Activated T-helper 1 cell treated with anti-CD3 and anti-CD28 coated beads, Interleukin-2, amount 50 U/mL, for 16 hours (primary cell): ENCODE data around the gene CEP83.

ENCODE experiments used
- DNase-seq, 2 donors: peaks; one replicate each; pipeline ENCODE4 v3.0.0-alpha.2; 2020; ENCODE audit warnings: low read depth in 1 of 2, low spot score in 1 of 2

The CEP83 gene

GRCh38 chr12:94272280-94272679, 187.4 kb downstream of the CEP83 start:
- DNase-seq, result no peak

DNA sequence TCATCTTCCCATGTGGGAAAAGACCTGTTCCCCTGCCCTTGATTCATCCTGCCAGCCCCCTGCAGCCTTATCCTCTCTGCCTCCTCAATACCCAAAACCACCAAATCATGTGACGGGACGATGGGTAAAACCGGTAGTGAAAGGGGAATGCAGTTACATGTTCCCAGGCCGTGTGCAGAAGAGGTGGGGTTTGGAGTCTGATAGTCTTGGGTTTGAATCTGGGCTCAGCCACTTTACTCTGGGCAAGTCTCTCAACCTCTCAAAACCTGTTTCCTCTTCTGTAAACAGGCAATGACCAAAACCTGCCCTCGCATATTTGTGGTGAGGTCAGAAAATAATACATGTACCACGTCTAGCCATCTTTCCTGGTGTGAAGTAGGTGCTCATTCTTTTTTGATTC, 188.3 kb downstream of the CEP83 start:
- DNase-seq, result no peak

DNA sequence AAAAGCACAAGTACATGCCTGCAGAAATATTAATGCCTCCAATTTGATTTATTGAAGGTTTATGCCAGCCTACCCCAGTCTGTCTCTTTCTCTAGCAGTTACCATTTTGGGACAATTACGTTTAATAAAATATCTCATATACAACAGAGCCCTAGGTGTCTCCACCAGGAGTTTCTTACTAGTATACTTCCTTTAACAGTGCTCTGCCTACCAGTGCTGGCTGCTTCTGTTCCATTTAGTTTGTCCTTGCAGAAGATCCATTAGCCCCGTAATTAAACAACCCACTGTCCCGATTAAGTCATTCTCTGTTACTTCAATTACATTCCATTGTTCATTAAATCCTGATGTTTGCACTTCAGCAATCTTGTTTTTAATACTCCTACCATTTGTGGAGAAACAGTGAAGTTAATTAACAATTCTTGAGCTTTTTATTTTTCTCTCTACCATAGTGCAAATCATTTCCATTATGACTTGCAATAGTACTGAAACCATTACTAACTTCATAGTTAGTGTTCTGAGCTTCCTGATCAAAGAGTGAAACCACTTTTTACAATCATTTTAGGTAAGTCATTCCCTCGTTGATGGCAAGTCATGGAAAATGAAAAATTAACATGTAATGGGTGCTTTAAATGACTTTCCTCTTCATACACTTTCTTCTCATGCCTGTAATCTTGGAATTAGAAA, 190.2 kb downstream of the CEP83 start:
- DNase-seq, result no peak

DNA sequence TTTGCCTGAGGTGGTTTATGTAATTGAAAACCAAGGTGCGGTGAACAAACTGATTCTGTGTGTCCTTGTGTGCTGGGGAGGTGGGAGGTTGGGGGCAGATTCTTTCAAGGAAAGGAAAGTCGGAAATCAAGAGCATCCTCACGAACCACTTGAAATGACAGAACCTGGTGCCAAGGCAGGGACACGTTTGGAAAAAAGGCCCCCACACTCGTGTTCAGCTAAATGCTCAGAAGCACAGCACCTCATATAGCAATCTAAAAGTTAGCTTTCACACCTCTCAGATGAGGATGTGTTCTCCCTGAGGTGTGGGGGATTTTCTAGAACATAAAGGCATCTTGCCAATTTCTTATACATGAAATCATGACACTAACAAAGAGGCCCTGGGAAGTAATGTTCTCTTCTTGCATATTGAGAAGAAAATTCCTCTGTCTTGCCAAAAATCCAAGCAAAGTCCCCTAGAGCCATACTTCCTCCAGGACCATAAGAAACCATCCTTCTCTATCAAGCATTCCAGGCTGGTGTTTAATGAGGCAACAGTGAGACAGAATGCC, 191.7 kb downstream of the CEP83 start:
- DNase-seq, result no peak

DNA sequence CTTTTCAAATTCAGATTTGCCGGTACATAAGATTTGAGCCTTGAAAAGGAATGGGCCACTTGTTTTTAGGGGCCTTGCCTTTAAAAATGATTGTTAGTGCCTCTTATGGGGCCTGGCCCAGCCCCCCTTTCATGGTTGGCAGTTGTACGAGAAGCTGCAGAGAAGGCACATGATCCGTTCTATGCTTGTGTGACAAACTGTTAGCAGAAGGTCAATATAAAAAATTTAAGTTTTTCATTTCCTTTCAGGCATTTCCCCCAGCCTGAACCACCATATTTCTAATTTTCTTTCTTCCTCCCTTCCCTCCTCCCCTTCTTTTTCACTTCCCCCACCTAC, 192.2 kb downstream of the CEP83 start:
- no peak for DNase-seq

DNA sequence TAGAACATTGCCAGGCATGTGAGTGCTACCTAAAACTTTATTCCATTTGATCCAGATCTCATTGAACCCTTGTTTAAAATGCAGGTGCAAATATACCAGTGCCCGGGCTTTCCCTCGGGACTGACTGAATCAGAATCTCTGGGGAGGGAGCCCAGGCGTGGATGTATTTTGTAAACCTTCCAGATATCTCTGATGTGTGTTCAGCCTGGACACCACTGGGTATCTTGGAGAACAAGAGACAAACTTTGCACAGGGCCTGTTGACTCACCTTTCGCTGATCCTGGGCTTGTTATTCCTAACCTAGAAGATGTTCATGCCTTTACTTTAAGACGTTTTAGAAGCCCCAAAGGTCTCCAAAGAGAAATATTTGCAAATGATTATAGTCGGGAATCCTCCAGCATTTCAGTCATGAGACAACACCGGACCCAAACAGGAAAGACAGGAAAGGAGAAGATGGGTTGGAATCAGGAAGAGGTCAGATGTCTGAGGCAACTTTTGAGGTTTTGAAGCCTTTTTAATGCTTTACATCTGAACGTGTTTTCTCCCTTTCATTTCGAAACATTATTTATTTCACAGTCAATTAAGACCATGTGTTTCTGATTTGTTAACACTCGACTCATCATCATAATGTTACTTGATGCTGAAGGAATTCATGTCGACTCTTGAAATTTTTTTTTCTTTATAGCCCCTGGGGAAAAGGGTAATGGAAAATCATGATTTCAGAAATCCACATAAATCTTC, 192.7 kb downstream of the CEP83 start:
- no peak for DNase-seq

- DNase-seq, result no peak
Observed at GRCh38 chr12:94265966-94266745, 193.5 kb downstream of the CEP83 start.

DNA sequence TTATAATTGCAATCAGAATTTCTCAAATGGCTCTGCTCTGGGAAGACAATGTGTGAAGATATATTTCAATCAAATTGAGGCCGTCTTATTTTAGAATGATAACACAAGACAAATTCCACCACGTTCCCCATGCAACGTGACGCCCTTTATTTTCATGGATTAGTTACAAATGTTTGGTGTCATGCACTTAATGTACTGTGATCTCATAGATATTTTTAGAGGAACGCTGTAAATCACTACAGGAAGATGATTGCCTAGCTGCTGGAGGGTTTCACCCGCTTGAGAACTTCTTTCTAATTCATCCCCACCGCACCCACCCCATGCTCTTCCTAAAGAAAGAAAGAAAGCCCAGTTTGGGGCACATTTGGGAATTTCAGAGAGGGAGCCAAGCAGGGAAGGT, 194.1 kb downstream of the CEP83 start:
- DNase-seq, result no peak

- DNase-seq, result no peak
Observed at GRCh38 chr12:94264736-94265485, 194.8 kb downstream of the CEP83 start.

GRCh38 chr12:94263905-94264561, 195.6 kb downstream of the CEP83 start:
- DNase-seq, result no peak

DNA sequence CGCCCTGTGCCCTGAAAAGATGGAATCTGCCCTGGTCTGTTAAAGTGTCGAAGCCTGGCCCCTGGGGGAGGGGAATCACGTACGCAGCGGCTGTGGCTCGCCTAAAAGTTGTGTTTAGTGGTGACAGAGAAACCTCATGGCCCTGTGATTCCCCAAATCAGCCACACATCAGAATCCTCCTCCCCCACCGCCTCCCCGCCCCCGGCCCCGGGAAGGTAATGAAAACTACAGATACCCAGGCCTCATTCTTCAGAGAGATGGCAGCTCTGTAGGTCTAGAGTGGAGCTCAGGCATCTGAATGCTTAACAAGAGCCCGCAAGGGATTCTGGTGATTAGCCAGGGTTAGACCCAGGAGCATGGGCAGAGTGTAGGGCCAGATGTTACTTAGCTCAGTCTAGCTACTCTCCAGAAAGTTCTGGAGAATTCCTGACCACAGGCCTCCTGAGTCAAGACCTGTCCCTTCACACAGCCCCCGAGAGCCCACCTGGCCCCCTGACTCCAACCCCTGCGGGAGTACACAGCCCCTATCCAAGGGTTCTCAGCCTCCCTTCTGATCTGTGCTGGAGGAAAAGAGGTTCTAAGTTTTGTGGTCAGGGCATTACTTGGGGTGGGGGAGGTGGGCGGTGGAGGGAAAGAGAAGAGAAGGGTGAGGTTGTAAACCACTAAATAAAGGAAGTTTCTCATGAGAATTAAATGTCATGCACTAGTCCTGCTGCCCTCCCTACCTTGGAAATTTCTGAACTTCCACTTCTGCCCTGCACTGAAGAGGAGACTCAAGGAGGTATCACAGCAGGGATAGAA, 196.5 kb downstream of the CEP83 start:
- DNase-seq, result peak in 1 of 2 donors; percentile 34

GRCh38 chr12:94262228-94263010, 197.2 kb downstream of the CEP83 start:
- peak; percentile 43 to 53 for DNase-seq

- no peak for DNase-seq
Observed at GRCh38 chr12:94261786-94262185, 197.9 kb downstream of the CEP83 start.

DNA sequence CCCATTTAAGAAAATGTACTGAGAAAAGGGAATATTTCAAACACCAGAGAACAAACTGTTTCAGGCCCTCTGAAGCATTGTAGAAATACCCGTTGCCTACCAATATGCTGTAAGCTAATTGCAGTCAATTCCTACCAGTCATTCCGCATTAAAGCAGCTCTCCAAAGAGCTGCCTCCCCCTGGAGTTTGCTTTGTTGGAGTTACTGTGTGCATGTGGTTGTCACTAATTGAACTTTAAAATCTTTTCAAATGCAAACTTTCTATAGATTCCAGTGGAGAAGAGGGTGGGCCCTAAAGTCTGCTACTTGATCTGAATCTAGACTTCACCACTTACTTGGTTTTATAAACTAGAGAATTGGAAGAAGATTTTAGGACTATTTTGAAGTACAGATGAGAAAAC, 198.5 kb downstream of the CEP83 start:
- DNase-seq, result no peak

DNA sequence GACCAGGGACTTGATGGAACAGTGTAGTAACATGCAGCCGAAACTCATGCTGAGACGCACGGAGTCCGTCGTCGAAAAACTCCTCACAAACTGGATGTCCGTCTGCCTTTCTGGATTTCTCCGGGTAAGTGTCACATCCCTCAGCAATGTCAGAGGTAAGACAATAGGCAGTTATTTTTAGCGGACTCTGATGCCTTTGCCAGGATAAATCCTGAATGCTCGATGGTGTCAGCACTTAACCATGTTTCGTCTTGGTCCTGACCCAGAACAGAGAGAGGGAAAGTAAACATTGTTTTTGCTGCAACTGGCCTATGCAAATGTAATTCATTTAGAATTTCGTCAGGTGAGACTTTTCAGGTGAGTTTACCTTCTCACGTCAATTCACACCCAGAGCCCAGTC, 198.9 kb downstream of the CEP83 start:
- DNase-seq, result no peak

DNA sequence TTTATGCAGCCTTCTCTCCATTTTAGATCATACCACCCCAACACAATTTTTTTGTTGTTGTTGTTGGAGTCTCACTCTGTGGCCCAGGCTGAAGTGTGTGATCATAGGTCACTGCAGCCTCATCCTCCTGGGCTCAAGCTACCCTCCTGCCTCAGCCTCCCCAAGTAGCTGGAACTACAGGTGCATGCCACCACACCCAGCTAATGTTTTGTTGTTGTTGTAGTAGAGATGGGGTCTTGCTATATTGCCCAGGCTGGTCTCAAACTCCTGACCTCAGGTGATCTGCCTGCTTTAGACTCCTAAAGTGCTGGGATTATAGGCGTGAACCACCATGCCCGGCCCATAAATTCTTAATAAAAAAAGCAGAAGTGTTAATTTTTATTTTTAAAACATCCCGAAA, 199.7 kb downstream of the CEP83 start:
- DNase-seq, result no peak

DNA sequence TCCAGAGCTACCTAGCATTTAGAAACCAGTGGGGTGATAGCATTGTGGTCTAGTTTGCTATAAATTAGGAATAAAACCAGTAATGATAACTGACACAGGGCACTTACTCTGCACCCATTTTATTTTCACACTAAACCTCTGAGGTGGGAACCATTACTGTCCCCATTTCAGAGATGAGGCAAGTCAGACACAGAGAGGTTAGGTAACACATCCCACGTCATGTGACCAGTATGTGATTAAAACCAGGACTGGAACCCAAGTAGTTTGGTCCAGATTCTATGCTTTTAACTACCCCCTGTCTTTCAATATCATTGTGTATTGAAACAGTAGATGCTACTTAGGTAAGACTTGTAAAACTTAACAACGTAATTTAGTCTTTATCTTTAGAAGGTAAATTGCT, 201.1 kb downstream of the CEP83 start:
- DNase-seq, result no peak
